BJ (cell line): ENCODE results near the gene SCARB1. TPM values are rescaled to one million over a fixed set of nuclear protein-coding genes. Genes with fewer than 3 reads are reported as not detected.

Experiments
- CTCF ChIA-PET: fragments of 350-600 bp; formaldehyde crosslinking; extraction: SDS; loops from one replicate; lab custom pipeline; 2021; ENCODE audit warnings: antibody characterized with exemption, inconsistent platforms; lab: Yijun Ruan, JAX
- POLR2A ChIA-PET: fragments of 300-600 bp; sonication (Branson Sonifier 250); formaldehyde crosslinking; extraction: SDS; loops from one replicate; lab custom pipeline; 2021; ENCODE audit warnings: antibody characterized with exemption; lab: Charles Lee
- DNase-seq: peaks from one replicate; pipeline ENCODE4 v3.0.0-alpha.2; 2011; ENCODE audit warnings: low read depth
- H3K27me3 ChIP-seq: 2 replicates; pipeline ENCODE4 v1.6.0; 2011; ENCODE audit warnings: low read length; ENCODE audit not compliant: control insufficient read depth, insufficient read depth
- H3K36me3 ChIP-seq: 2 replicates; pipeline ENCODE4 v1.5.1; 2011; ENCODE audit warnings: low read length; ENCODE audit not compliant: control insufficient read depth, insufficient read depth
- H3K4me3 ChIP-seq: 2 replicates; pipeline ENCODE4 v1.5.1; 2011; ENCODE audit warnings: low read depth, mild to moderate bottlenecking, control low read depth, low read length
- polyA plus RNA-seq: library from polyadenylated mRNA; depleted of rRNA; stranded (reverse); fragments of >200 nt; gene quantifications from 2 replicates; pipeline ENCODE4 v1.2.3, GENCODE V29; 2011
- TF ChIP-seq, protein P1 (sequence below): IDR thresholded peaks from 2 replicates; pipeline ENCODE4 v1.5.1; 2011; ENCODE audit warnings: low read depth, mild to moderate bottlenecking, control low read depth, inconsistent platforms, low read length, moderate library complexity; ENCODE audit not compliant: insufficient read depth

Gene SCARB1
- polyA plus RNA-seq, 1 experiment = 38.4 TPM

- no peaks in the 10 kb centered on the region for H3K27me3 ChIP-seq
- POLR2A ChIA-PET = no interaction called here
- no peak overlapping the region for H3K4me3 ChIP-seq
- TF ChIP-seq, protein P1, sequence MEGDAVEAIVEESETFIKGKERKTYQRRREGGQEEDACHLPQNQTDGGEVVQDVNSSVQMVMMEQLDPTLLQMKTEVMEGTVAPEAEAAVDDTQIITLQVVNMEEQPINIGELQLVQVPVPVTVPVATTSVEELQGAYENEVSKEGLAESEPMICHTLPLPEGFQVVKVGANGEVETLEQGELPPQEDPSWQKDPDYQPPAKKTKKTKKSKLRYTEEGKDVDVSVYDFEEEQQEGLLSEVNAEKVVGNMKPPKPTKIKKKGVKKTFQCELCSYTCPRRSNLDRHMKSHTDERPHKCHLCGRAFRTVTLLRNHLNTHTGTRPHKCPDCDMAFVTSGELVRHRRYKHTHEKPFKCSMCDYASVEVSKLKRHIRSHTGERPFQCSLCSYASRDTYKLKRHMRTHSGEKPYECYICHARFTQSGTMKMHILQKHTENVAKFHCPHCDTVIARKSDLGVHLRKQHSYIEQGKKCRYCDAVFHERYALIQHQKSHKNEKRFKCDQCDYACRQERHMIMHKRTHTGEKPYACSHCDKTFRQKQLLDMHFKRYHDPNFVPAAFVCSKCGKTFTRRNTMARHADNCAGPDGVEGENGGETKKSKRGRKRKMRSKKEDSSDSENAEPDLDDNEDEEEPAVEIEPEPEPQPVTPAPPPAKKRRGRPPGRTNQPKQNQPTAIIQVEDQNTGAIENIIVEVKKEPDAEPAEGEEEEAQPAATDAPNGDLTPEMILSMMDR = no peak
- CTCF ChIA-PET = interaction anchor here (0.7 to 4.0 kb wide), 2 partner anchors 12 to 186 kb away, joined by 3 to 19 read pairs; partner anchors contain the start of gene NCOR2
- no peaks in the 10 kb centered on the region for H3K36me3 ChIP-seq
- no peak for DNase-seq
Measured at GRCh38 chr12:124753228-124753591, 110.5 kb downstream of the SCARB1 start.

- Histone ChIP-seq H3K36me3 (no peaks in the 10 kb centered on the region), H3K27me3 (no peaks in the 10 kb centered on the region), H3K4me3 (no peak overlapping the region)
- no peak for DNase-seq
- TF ChIP-seq, protein P1 = no peak
- POLR2A ChIA-PET = no interaction called here
- CTCF ChIA-PET = interaction anchor here (0.6 to 4.0 kb wide), 2 partner anchors 13 to 1080 kb away, joined by 3 to 19 read pairs; no protein-coding TSS in a partner anchor
Measured at GRCh38 chr12:124752437-124753227, 111.0 kb downstream of the SCARB1 start.

DNA sequence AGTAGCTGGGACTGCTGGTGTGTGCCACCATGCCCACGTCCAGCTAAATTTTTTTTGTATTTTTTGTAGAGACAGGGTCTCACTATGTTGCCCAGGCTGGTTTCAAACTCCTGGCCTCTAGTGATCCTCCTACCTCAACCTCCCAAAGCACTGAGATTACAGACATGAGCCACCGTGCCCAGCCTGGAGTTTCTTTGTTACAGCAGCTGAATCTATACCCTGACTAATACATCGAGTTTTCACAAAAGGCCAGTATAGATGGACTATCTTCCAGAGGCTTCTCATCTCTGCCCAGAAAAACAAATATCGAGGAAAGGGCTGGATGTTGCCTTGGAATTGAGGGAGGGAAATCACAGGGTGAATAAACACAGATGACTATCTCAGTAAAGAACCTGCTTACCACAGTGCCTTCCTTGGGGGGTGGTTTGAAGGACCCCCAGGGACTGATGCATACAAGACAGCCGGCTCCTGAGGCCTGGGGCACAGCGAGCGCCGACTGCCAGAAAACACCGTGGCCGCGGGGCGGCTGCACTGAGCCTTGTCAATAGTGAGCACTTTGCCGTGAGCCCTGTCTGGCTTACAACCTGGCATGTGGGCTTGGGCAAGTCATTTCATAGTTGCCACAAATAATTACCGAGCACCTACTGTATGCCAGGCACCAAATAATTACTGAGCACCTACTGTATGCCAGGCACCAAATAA, 111.9 kb downstream of the SCARB1 start:
- Histone ChIP-seq H3K36me3 (no peaks in the 10 kb centered on the region), H3K27me3 (no peaks in the 10 kb centered on the region), H3K4me3 (no peak overlapping the region)
- TF ChIP-seq, protein P1 = no peak
- DNase-seq = no peak
- ChIA-PET CTCF (interaction anchor here (4.0 kb wide), 1 partner anchor 13 kb away, joined by 19 read pairs; no protein-coding TSS in a partner anchor), POLR2A (no interaction called here)

DNA sequence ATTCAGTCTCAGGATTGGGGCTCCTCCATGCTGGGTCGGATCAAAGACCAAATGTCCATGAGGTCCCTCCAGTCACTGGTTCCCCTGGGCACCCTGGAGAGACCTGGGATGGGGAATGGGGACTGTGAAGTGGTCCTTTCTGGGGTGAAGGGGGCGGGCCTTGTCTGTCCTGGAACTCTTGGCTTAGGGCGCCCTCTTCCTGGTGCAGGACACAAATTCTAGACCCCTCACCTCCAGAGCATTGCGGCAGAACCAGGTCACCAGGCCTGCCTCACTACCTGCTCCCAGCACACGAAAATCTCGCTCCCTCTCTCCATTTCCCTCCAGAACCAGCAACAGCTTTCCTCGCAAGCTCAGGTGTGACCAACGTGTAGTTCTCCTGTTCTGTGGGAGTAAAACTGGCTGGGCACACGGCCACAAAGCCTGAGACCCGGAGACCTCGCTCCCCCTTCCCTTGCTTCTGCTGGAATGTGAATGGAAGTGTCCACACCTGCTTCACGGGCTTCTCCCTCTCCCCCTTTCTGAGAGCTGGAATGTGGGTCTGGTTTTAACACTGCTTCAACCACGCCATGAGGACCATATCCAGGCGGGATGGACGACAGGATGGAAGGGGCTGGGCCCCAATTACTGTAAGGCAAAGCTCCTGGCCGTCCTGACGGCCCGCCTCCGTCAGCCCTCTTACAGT, 112.7 kb downstream of the SCARB1 start:
- Histone ChIP-seq H3K27me3 (no peaks in the 10 kb centered on the region), H3K4me3 (no peak overlapping the region), H3K36me3 (no peaks in the 10 kb centered on the region)
- POLR2A ChIA-PET = no interaction called here
- TF ChIP-seq, protein P1 = no peak
- CTCF ChIA-PET = interaction anchor here (4.0 kb wide), 1 partner anchor 14 kb away, joined by 19 read pairs; no protein-coding TSS in a partner anchor
- DNase-seq = no peak
